GM23338 (cell line): ENCODE measurements around the gene TMEM179. TPM values are rescaled to one million over a fixed set of nuclear protein-coding genes. Genes with fewer than 3 reads are reported as not detected.

Source experiments
- ATAC-seq: fragments of 200-7000 bp; cut with Tn5 transposase; 3 replicates; pipeline ENCODE4 v1.9.1; 2020
- DNase-seq: peaks from one replicate; pipeline ENCODE4 v3.0.0-alpha.2; 2015; ENCODE audit warnings: low spot score
- H2AFZ ChIP-seq: fragments of 200-600 bp; sonication (generic); 2 replicates; pipeline ENCODE4 v1.8.0; 2016; ENCODE audit warnings: antibody characterized with exemption, mild to moderate bottlenecking, moderate library complexity
- H3F3A ChIP-seq: fragments of 200-600 bp; sonication (generic); replicated peaks from 2 replicates; pipeline ENCODE4 v1.8.0; 2017; ENCODE audit warnings: antibody characterized with exemption, mixed run types, low read depth
- H3K27ac ChIP-seq: fragments of 200-600 bp; sonication (generic); 2 replicates; pipeline ENCODE4 v1.6.1; 2016; ENCODE audit warnings: low read depth
- H3K27me3 ChIP-seq: fragments of 200-600 bp; sonication (generic); 2 replicates; pipeline ENCODE4 v1.8.0; 2016; ENCODE audit warnings: mild to moderate bottlenecking, mixed run types, moderate library complexity; ENCODE audit not compliant: insufficient read depth
- H3K36me3 ChIP-seq: fragments of 200-600 bp; sonication (generic); 2 replicates; pipeline ENCODE4 v1.8.0; 2016; ENCODE audit warnings: mild to moderate bottlenecking; ENCODE audit not compliant: insufficient read depth
- H3K4me1 ChIP-seq: fragments of 200-600 bp; sonication (generic); 2 replicates; pipeline ENCODE4 v1.8.0; 2016; ENCODE audit warnings: mild to moderate bottlenecking, moderate library complexity; ENCODE audit not compliant: insufficient read depth
- H3K4me2 ChIP-seq: fragments of 200-600 bp; sonication (generic); 2 replicates; pipeline ENCODE4 v1.7.1; 2017; ENCODE audit warnings: mixed run types
- H3K4me3 ChIP-seq: fragments of 200-600 bp; sonication (generic); 2 replicates; pipeline ENCODE4 v1.6.1; 2016; ENCODE audit warnings: mixed run types
- H3K79me2 ChIP-seq: fragments of 200-600 bp; sonication (generic); replicated peaks from 2 replicates; pipeline ENCODE4 v1.8.0; 2017; ENCODE audit warnings: mild to moderate bottlenecking; ENCODE audit not compliant: insufficient read depth
- H3K9me2 ChIP-seq: fragments of 200-600 bp; sonication (generic); 2 replicates; pipeline ENCODE4 v1.8.0; 2017; ENCODE audit not compliant: insufficient read depth
- H4K20me1 ChIP-seq: fragments of 200-600 bp; sonication (generic); replicated peaks from 2 replicates; pipeline ENCODE4 v1.8.0; 2017; ENCODE audit warnings: mild to moderate bottlenecking; ENCODE audit not compliant: insufficient read depth
- H3K27ac Mint-ChIP-seq: 2 replicates; pipeline ENCODE4 v1.8.0; 2020; ENCODE audit warnings: inconsistent platforms, mild to moderate bottlenecking, moderate library complexity, mixed read lengths
- H3K27me3 Mint-ChIP-seq: 3 replicates; pipeline ENCODE4 v1.8.0; 2022; ENCODE audit warnings: low read depth, mild to moderate bottlenecking, moderate library complexity, mixed read lengths, inconsistent platforms; ENCODE audit not compliant: insufficient read depth, poor library complexity
- H3K36me3 Mint-ChIP-seq: 3 replicates; pipeline ENCODE4 v1.8.0; 2021; ENCODE audit warnings: low read depth, mild to moderate bottlenecking, inconsistent platforms, moderate library complexity, mixed read lengths
- H3K4me1 Mint-ChIP-seq: 3 replicates; pipeline ENCODE4 v1.8.0; 2020; ENCODE audit warnings: mild to moderate bottlenecking, inconsistent platforms, mixed read lengths
- H3K4me3 Mint-ChIP-seq: 3 replicates; pipeline ENCODE4 v1.8.0; 2021; ENCODE audit warnings: moderate library complexity, mild to moderate bottlenecking, inconsistent platforms, mixed read lengths
- H3K9me3 Mint-ChIP-seq: 3 replicates; pipeline ENCODE4 v1.8.0; 2020; ENCODE audit warnings: moderate library complexity, mild to moderate bottlenecking, inconsistent platforms, mixed read lengths
- CREB1 ChIP-seq: fragments of 250-450 bp; sonication (Bioruptor Pico); IDR thresholded peaks from 2 replicates; pipeline ENCODE4 v1.5.0; 2020; ENCODE audit warnings: low read depth, mild to moderate bottlenecking, moderate library complexity
- CTCF ChIP-seq, 2 experiments: fragments of 200-600 bp in 1 of 2; sonication (generic) in 1 of 2; conservative IDR thresholded peaks; 2 replicates each; pipeline versions ENCODE4 v1.5.1 to v1.6.1; 2016 to 2017; ENCODE audit warnings: antibody characterized with exemption in 2 of 2, low read depth in 2 of 2, mild to moderate bottlenecking in 2 of 2, moderate library complexity in 1 of 2
- ETS1 ChIP-seq: IDR thresholded peaks from 2 replicates; pipeline ENCODE4 v1.6.1; 2016; ENCODE audit warnings: antibody characterized with exemption
- EZH2 ChIP-seq: fragments of 200-600 bp; sonication (generic); IDR thresholded peaks from one replicate; pipeline ENCODE4 v1.8.0; 2017; ENCODE audit warnings: antibody characterized with exemption, mild to moderate bottlenecking, low read depth; ENCODE audit not compliant: unreplicated experiment
- EZH2phosphoT487 ChIP-seq: fragments of 200-600 bp; sonication (generic); IDR thresholded peaks from one replicate; pipeline ENCODE4 v1.8.1; 2018; ENCODE audit warnings: antibody characterized with exemption; ENCODE audit not compliant: unreplicated experiment
- JUNB ChIP-seq: IDR thresholded peaks from one replicate; pipeline ENCODE4 v1.6.1; 2016; ENCODE audit warnings: antibody characterized with exemption; ENCODE audit not compliant: unreplicated experiment
- NANOG ChIP-seq: IDR thresholded peaks from 2 replicates; pipeline ENCODE4 v1.6.1; 2016; ENCODE audit warnings: antibody characterized with exemption, borderline replicate concordance
- POLR2AphosphoS5 ChIP-seq: IDR thresholded peaks from 2 replicates; pipeline ENCODE4 v1.6.1; 2016; ENCODE audit warnings: antibody characterized with exemption, low read depth
- REST ChIP-seq: IDR thresholded peaks from one replicate; pipeline ENCODE4 v1.6.1; 2018; ENCODE audit warnings: antibody characterized with exemption; ENCODE audit not compliant: unreplicated experiment
- STAT1 ChIP-seq: IDR thresholded peaks from one replicate; pipeline ENCODE4 v1.6.1; 2016; ENCODE audit warnings: antibody characterized with exemption; ENCODE audit not compliant: unreplicated experiment
- ZNF114 ChIP-seq: fragments of 250-450 bp; sonication (Bioruptor Pico); IDR thresholded peaks from 2 replicates; pipeline ENCODE4 v1.5.0; 2020; ENCODE audit warnings: mild to moderate bottlenecking, moderate library complexity
- ZNF331 ChIP-seq: fragments of 250-450 bp; sonication (Bioruptor Pico); IDR thresholded peaks from 2 replicates; pipeline ENCODE4 v1.5.0; 2020; ENCODE audit warnings: low read depth, mild to moderate bottlenecking, moderate library complexity
- ZNF462 ChIP-seq: fragments of 250-450 bp; sonication (Bioruptor Pico); IDR thresholded peaks from 2 replicates; pipeline ENCODE4 v1.5.0; 2020; ENCODE audit warnings: mild to moderate bottlenecking, moderate library complexity
- polyA plus RNA-seq: library from polyadenylated mRNA; unstranded; fragments of >200 nt; fragmentation: Nextera tagmentation; extraction: Ambion mirVana; gene quantifications from 2 replicates; pipeline ENCODE4 v1.2.1, GENCODE V29; 2016
- total RNA-seq: library from RNA; depleted of rRNA; stranded (reverse); fragments of >200 nt; shearing (Covaris generic); gene quantifications from 2 replicates; pipeline ENCODE4 v1.2.3, GENCODE V29; 2014

Gene TMEM179
- total and polyA plus RNA-seq, 2 experiments from 2014 or later, result 1.0 to 4.8 TPM

- H3K4me1 Mint-ChIP-seq, result no peaks in the 10 kb centered on the region
- ATAC-seq, result no peak
- DNase-seq, result no peak
- no peak overlapping the region for H3K27ac Mint-ChIP-seq
- no peaks in the 10 kb centered on the region for H3F3A ChIP-seq
- H4K20me1 ChIP-seq, result no peaks in the 10 kb centered on the region
- peaks cover 7% of the 10 kb centered on the region for H3K27me3 Mint-ChIP-seq
- H3K79me2 ChIP-seq, result no peaks in the 10 kb centered on the region
- H3K4me3 ChIP-seq, result no peak overlapping the region
- H3K27ac ChIP-seq, result no peak overlapping the region
- H3K9me3 Mint-ChIP-seq, result no peaks in the 10 kb centered on the region
- H3K4me2 ChIP-seq, result no peak overlapping the region
- H3K36me3 Mint-ChIP-seq, result no peaks in the 10 kb centered on the region
- no peaks in the 10 kb centered on the region for H3K4me1 ChIP-seq
- no peaks in the 10 kb centered on the region for H3K9me2 ChIP-seq
- no peak overlapping the region for H3K4me3 Mint-ChIP-seq
- TF ChIP-seq NANOG (no peak), ZNF114 (CRISPR knock-in tag) (no peak), EZH2 (no peak), REST (no peak), CREB1 (CRISPR knock-in tag) (no peak), STAT1 (no peak), ZNF462 (CRISPR knock-in tag) (no peak), POLR2AphosphoS5 (no peak), ETS1 (no peak), EZH2phosphoT487 (no peak), JUNB (no peak), ZNF331 (CRISPR knock-in tag) (no peak), CTCF (conservative IDR thresholded peaks at IDR 0.05; ENCODE audit: low read depth in 2 of 2) (no peak)
- H2AFZ ChIP-seq, result no peak overlapping the region
- no peaks in the 10 kb centered on the region for H3K36me3 ChIP-seq
- H3K27me3 ChIP-seq, result no peaks in the 10 kb centered on the region
Observed at GRCh38 chr14:104556256-104557021, 48.1 kb downstream of the TMEM179 start.
